Activated CD4-positive, CD25-positive, alpha-beta regulatory T cell treated with anti-CD3 and anti-CD28 coated beads, Interleukin-2, amount 50 U/mL, for 16 hours (primary cell): Measurements from ENCODE around the gene OTOS.

Experiments used
- DNase-seq: peaks from one replicate; pipeline ENCODE4 v3.0.0-alpha.2; 2020; ENCODE audit warnings: low read depth, low spot score

Gene OTOS

DNA sequence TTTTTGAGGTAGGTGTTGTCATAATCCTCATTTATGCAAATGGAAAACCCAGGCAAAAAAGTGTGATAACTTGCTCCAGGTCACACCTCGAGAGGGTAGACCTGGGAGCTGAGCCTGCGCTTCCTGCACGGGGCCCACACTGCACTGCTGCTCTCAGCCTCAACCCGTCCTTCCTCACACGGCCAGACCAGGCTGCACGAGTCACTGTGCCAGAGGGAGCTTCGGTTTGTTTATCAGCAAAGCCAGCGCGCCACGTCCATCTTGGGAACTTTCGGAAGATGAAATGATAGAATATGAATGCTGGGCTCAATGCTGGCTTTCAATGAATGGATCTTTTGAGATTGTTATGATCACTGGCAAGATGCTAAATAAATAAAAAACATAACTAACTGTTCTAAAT, 18.8 kb downstream of the OTOS start:
- no peak for DNase-seq

DNA sequence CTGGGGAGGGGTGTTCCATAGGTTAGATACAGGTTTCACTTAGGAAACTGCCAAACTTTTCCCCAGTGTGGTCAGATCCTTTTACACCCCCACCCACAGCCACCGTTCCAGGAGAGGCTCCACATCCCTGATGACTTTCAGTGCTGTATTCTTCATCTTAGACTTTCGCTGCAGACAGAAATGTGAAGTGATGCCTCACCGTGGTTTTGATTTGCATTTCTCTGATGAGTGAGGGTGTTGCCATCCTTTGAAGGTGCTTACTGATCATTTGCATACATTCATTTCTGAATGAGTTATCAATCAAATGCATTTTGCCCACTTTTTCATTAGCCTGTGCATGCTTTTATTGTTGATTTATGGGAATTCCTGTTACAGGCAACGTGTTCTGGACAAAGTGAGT, 19.3 kb downstream of the OTOS start:
- DNase-seq, result no peak

DNA sequence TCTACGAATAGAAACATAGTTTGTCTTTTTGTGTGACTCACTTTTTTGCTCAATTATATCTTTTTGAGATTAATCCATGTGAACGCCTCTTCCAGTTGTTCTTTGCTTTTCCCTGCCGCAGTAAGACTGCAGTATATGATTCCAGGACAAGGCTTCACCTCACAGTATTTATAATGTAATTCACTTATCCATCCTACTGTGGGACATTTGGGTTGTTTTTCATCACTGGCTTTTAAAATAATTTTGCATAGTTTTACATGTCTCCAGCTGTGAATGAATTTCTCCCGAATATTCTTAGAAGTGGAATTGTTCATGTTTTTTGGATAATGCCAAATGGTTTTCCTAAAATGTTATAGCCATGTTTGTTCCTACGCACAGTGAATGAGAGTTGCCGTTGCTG, 26.2 kb downstream of the OTOS start:
- no peak for DNase-seq

DNA sequence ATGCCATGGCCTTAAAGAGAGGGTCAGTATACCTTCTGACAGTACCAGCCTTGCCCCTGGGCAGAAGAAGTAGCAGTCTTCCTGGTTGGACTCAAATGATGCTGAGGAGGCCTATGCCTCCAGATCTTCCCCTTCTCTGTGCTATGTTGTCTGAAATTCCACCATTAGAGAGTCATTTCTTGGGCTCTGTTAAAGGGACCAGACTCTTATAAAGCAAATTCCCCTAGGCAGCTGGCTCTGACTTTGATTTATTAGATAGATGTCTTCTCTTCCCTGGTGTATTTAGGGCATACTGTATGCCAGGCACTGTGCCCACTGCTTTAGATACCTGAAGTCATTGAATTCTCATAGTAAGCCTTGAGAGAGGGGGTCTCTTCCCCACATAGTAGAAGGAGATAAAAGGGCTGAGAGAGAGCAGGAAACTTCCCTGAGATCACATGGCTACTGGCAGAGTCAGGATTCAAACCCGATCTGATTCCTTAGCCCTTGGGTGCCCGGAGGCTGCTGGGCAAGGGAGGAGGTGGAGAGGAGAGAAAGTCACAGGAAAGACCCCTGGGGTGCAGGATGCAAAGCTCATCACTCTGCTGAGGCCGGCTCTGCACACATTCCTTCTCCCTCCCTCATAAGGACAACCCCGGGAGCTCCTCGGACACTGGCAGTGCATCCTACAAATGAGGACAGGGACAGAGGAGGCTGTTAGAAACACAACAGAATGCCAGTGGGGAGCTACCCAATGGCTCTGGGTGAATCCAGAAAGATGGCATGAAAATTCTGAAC, 27.4 kb downstream of the OTOS start:
- DNase-seq, result no peak

- no peak for DNase-seq
Measured at GRCh38 chr2:240111253-240111652, 29.2 kb downstream of the OTOS start.

- no peak for DNase-seq
Measured at GRCh38 chr2:240109386-240109785, 31.1 kb downstream of the OTOS start.

- no peak for DNase-seq
Measured at GRCh38 chr2:240107477-240107796, 33.0 kb downstream of the OTOS start.

DNA sequence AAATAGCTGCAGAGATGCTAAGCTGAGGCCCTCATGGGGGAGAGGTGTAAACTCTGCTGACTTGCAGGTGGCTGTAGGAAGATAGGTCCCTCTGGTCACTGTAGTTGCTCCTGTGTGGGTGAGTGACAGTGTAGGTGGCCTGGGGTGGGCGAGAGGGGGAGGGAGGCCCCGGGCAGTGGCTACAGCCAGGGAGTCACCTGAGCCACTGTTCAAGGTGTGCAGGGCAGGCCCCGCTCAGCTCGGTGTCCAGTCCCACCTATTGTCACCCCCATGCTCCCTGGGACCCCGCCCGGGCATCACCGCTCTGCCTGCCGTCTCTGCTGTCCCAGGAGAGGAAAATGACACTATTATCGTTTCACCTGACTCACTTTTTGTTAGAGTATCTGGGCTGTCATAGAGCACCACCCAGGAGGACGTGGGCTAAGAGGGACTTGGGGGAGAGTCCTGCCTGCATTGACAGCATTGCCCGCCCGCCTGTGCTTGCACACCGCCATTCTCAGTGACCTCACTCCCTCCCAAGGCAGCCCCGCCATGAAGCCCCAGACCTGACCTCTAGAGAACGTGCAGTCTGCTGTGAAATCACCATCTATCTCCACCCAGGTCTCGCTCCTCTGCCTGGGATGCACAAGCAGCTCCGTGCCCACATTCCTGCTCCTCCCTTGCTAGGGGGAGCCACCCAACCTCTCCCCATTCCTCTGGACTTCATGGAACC, 33.5 kb downstream of the OTOS start:
- DNase-seq, result no peak

DNA sequence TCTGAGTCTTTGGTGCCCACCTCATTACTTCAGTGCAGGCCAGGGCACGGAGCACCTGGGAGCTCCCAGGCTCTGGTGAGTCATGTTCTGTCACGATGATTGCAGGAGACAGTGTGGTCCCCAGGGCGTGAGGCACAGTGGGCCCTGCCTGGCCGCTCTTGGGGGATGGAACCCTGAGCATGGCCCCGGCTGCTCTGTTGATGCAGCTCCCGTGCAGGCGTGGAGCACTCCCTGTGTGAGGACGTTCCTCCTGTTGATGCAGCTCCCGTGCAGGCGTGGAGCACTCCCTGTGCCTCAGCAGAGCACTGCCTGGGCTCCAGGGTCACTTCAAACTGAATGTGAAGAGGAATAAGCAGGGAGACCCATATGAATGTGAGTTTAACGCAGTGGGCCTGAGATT, 34.5 kb downstream of the OTOS start:
- no peak for DNase-seq

DNA sequence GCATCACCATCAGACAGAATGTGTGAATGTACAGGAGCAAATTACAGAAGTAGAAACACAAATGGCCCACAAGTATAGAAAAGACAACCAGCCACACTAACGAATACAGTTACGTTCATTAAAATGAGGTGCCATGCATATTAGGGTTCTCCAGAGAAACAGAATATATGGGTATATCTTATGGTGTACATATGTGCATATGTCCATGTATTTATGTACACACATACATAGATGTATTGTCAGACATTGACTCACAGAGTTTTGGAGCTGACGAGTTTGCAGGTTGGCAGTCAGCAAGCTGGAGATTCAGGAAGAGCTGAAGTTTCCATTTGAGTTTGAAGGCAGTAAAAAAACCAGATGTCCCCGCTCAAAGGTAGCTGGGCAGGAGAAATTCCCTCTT, 37.3 kb downstream of the OTOS start:
- no peak for DNase-seq

DNA sequence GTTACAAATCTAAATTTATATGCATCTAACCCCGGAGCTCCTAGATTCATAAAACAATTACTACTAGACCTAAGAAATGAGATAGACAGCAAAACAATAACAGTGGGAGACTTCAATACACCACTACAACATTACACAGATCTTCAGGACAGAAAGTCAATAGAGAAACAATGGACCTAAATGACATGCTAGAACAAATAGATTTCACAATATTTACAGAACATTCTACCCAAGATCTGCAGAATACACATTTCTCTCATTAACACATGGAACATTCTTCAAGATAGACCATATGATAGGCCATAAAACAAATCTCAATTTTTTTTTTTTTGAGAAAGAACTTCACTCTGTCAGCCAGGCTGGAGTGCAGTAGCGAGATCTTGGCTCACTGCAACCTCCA, 42.1 kb downstream of the OTOS start:
- DNase-seq, result no peak

DNA sequence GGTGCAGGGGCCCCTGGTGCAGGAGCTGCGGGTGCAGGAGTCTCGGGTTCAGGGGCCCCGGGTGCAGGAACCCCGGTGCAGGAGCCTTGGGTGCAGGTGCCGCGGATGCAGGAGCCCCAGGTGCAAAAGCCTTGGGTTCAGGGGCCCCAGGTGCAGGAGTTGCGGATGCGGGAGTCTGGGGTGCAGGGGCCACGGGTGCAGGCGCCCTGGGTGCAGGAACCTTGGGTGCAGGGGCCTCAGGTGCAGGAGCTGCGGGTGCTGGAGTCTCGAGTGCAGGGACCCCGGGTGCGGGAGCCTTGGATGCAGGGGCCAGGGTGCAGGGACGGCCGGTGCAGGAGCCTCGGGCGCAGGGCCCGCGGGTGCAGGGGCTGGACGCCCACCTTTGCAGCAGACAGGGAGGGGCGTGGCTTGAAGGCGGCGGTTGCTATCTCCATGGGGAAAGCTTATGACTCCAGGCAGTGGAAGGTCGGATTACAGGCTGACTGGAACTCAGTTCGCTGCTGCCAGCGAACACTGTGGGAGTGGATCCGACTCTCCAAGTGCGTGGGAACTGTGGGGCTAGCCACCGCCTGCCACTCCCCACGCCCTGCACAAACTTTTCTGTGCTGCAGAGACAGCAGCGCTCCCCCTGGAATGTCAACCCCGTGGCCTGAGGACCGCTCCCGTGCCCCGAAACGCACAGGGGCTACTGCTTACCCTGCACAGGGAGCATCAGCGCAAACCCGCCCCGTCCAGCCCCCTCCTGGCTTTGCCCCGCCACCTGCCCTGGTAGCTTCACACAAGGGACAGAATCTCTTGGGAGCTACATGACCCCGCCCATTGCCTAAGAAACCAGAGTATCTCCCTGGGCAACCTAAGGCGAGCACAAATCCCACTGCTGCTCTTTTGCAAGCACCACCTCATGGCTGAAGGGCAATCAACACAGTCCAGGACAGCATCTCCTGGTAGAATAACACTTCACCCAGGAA, 44.6 kb downstream of the OTOS start:
- no peak for DNase-seq

- no peak for DNase-seq
Measured at GRCh38 chr2:240089306-240089705, 51.2 kb downstream of the OTOS start.
